Sigmoid colon (tissue), 3 donors: ENCODE measurements around the gene WWTR1.

Source experiments
- POLR2A ChIP-seq, 2 donors: fragments of 450-650 bp; IDR thresholded peaks; one replicate each; pipeline ENCODE4 v1.6.1; 2016; ENCODE audit warnings: antibody characterized with exemption in 2 of 2, mild to moderate bottlenecking in 2 of 2, moderate library complexity in 2 of 2
- TF ChIP-seq, protein P1 (sequence below), 4 experiments: fragments of 450-650 bp in 3 of 4; fragments of 200-600 bp in 1 of 4; IDR thresholded peaks; one replicate each; pipeline ENCODE4 v1.5.1; 2016 to 2019; ENCODE audit warnings: antibody characterized with exemption in 4 of 4, mild to moderate bottlenecking in 3 of 4, moderate library complexity in 2 of 4

DNA sequence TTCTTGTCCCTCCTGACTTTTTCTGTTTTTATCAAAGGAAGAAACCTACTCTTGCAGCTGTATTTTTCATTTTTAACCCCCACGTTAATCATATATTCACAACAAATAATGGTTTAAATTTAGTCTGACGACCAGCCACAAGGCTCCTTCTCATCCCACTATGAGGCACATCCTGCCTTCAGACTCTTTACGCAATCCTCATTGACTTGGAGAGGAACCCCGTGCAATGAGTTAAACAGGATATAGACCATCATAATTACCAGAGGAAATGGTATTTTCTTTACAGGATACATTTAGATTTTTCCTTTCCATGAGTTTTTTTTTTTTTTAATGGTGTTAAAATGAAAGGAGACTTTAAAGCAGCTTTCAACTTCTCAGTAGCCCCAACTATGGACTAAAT lies 68.5 kb downstream of the WWTR1 start:
- TF ChIP-seq, protein P1, sequence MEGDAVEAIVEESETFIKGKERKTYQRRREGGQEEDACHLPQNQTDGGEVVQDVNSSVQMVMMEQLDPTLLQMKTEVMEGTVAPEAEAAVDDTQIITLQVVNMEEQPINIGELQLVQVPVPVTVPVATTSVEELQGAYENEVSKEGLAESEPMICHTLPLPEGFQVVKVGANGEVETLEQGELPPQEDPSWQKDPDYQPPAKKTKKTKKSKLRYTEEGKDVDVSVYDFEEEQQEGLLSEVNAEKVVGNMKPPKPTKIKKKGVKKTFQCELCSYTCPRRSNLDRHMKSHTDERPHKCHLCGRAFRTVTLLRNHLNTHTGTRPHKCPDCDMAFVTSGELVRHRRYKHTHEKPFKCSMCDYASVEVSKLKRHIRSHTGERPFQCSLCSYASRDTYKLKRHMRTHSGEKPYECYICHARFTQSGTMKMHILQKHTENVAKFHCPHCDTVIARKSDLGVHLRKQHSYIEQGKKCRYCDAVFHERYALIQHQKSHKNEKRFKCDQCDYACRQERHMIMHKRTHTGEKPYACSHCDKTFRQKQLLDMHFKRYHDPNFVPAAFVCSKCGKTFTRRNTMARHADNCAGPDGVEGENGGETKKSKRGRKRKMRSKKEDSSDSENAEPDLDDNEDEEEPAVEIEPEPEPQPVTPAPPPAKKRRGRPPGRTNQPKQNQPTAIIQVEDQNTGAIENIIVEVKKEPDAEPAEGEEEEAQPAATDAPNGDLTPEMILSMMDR (IDR thresholded peaks at IDR 0.05) = no peak
- TF ChIP-seq POLR2A (IDR thresholded peaks at IDR 0.05) = no peak
